ENCODE measurements around the gene MON1B.

MON1B gene

GRCh38 chr16:77195411-77195810 is 4.4 kb downstream of the MON1B start:
- TF ChIP-seq CTCF (IDR thresholded peaks at IDR 0.05; ENCODE audit: extremely low read depth, insufficient read depth, missing control alignments) = no peak
- no peak for DNase-seq (ENCODE audit: low spot score)
- in situ Hi-C loops (cut with MboI; ENCODE audit: low pct_unique_long_range_greater_than_20kb, low sequenced_read_pairs, unreplicated experiment) = loop anchor here (25.0 kb wide), 1 partner anchor 1408 kb away; no protein-coding TSS in a partner anchor

- TF ChIP-seq CTCF (IDR thresholded peaks at IDR 0.05; ENCODE audit: extremely low read depth, insufficient read depth, missing control alignments) = no peak
- in situ Hi-C loops (cut with MboI; ENCODE audit: low pct_unique_long_range_greater_than_20kb, low sequenced_read_pairs, unreplicated experiment) = loop anchor here (25.0 kb wide), 1 partner anchor 1410 kb away; no protein-coding TSS in a partner anchor
- no peak for DNase-seq (ENCODE audit: low spot score)
Measured at GRCh38 chr16:77197747-77198146, 6.8 kb downstream of the MON1B start.

DNA sequence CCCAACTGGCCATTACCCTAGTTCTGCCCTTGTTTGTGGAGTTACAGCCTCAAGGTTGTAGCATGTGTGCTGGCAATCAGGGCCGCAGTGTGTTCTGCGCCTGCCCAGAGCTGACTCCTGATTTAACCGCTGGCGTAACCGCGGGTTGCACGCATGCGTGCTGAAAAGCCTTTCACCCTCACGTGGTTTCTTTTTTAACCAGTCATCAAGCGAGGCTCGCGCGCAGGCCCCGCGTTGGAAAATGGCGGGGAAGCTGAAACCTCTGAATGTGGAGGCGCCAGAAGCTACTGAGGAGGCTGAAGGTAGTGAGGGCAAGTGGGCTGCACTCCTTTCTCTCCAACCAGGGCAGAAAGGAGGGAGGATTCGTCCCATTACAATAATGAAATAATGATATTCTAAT is 8.2 kb downstream of the MON1B start, which contains the start of gene SYCE1L:
SYCE1L (plus strand) TSS at position 198 of the 400 bp plus-strand sequence; CDS start at position 242, 44 bp downstream.
- in situ Hi-C loops (cut with MboI; ENCODE audit: low pct_unique_long_range_greater_than_20kb, low sequenced_read_pairs, unreplicated experiment) = loop anchor here (25.0 kb wide), 1 partner anchor 1412 kb away; no protein-coding TSS in a partner anchor
- TF ChIP-seq CTCF (IDR thresholded peaks at IDR 0.05; ENCODE audit: extremely low read depth, insufficient read depth, missing control alignments) = no peak
- DNase-seq (ENCODE audit: low spot score) = no peak

- no peak for DNase-seq (ENCODE audit: low spot score)
- in situ Hi-C loops (cut with MboI; ENCODE audit: low pct_unique_long_range_greater_than_20kb, low sequenced_read_pairs, unreplicated experiment) = no loop called here
- no peak for TF ChIP-seq CTCF (IDR thresholded peaks at IDR 0.05; ENCODE audit: extremely low read depth, insufficient read depth, missing control alignments)
Measured at GRCh38 chr16:77206533-77206932, 15.5 kb downstream of the MON1B start.

DNA sequence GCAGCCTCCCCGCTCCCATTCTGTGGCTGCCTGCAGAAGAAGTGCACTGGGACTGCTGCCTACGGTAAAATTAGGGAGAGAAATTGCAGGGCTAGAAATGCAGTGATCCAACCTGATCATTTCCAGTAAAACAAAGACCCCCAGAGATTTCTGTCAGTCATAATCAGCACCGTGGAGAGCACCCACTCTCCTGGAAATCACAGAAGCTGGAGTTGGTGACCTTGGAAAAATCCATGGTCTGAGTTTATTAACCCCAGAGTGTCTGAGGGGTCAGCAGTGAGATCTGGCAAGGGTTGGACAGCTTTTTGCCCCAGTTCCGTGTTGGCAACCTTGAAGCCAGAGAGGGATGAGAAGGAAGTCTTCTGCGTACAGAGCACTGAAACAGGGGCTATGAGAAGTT is 16.0 kb downstream of the MON1B start:
- DNase-seq (ENCODE audit: low spot score) = no peak
- TF ChIP-seq CTCF (IDR thresholded peaks at IDR 0.05; ENCODE audit: extremely low read depth, insufficient read depth, missing control alignments) = no peak
- in situ Hi-C loops (cut with MboI; ENCODE audit: low pct_unique_long_range_greater_than_20kb, low sequenced_read_pairs, unreplicated experiment) = no loop called here

DNA sequence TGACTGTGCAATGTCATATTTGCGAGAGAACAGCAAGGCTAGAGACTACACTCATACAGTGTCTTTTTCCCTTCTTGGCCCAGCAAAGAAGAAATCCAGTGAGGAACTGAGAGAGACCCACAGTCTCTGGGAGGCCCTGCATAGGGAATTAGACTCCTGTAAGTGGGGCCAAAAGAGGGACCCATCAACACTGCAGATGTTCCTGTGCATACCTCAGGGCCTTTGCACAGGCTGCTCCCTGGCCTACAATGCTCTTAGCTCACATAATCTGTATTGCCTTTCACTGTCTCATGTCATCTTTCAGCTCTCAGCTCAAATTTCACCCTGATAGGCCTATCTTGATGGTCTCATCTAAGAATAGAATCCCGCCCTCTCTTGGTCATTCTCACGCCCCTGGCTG is 17.4 kb downstream of the MON1B start:
- DNase-seq (ENCODE audit: low spot score) = no peak
- TF ChIP-seq CTCF (IDR thresholded peaks at IDR 0.05; ENCODE audit: extremely low read depth, insufficient read depth, missing control alignments) = no peak
- in situ Hi-C loops (cut with MboI; ENCODE audit: low pct_unique_long_range_greater_than_20kb, low sequenced_read_pairs, unreplicated experiment) = no loop called here

All from GM13977 (cell line).